Lower leg skin (tissue), 4 donors: ENCODE results near the gene C20orf204. TPM values are rescaled to one million over a fixed set of nuclear protein-coding genes. Genes with fewer than 3 reads are reported as not detected.

ENCODE experiments used
- DNase-seq, 2 donors: peaks; one replicate each; pipeline ENCODE4 v3.0.0-alpha.2; 2019; ENCODE audit warnings: low spot score in 2 of 2
- H3K4me3 ChIP-seq: fragments of 200-600 bp; sonication (generic); 2 replicates; pipeline ENCODE4 v1.5.1; 2017; ENCODE audit warnings: mild to moderate bottlenecking, low read depth; ENCODE audit not compliant: poor library complexity, severe bottlenecking
- POLR2A ChIP-seq, 2 donors: fragments of 450-650 bp; IDR thresholded peaks; one replicate each; pipeline ENCODE4 v1.6.1; 2016 to 2017; ENCODE audit warnings: antibody characterized with exemption in 2 of 2, mild to moderate bottlenecking in 1 of 2, moderate library complexity in 1 of 2
- WGBS, 2 donors: methylation state at CpG; one replicate each; pipeline ENCODE4 v1.1.5; 2018; 5-methylcytosine and 5-hydroxymethylcytosine counted together
- intact Hi-C: fragments of 100-400 bp; cut with DNase I; formaldehyde crosslinking; loops from one replicate; pipeline ENCODE4 v1.15.0; 2023; ENCODE audit warnings: low total_unique reads
- total RNA-seq, 4 donors: library from RNA; depleted of rRNA; stranded (reverse); fragments of >200 nt; gene quantifications; one replicate each; pipeline ENCODE4 v1.1.0, GENCODE V29; 2016
- TF ChIP-seq, protein P1 (sequence below), 3 donors: fragments of 450-650 bp; IDR thresholded peaks; one replicate each; pipeline ENCODE4 v1.5.1; 2016; ENCODE audit warnings: antibody characterized with exemption in 3 of 3, mild to moderate bottlenecking in 3 of 3, moderate library complexity in 2 of 3

Gene C20orf204
- total RNA-seq, 4 donors from 2014 or later = 0.39 to 1.8 (median 0.66) TPM

DNA sequence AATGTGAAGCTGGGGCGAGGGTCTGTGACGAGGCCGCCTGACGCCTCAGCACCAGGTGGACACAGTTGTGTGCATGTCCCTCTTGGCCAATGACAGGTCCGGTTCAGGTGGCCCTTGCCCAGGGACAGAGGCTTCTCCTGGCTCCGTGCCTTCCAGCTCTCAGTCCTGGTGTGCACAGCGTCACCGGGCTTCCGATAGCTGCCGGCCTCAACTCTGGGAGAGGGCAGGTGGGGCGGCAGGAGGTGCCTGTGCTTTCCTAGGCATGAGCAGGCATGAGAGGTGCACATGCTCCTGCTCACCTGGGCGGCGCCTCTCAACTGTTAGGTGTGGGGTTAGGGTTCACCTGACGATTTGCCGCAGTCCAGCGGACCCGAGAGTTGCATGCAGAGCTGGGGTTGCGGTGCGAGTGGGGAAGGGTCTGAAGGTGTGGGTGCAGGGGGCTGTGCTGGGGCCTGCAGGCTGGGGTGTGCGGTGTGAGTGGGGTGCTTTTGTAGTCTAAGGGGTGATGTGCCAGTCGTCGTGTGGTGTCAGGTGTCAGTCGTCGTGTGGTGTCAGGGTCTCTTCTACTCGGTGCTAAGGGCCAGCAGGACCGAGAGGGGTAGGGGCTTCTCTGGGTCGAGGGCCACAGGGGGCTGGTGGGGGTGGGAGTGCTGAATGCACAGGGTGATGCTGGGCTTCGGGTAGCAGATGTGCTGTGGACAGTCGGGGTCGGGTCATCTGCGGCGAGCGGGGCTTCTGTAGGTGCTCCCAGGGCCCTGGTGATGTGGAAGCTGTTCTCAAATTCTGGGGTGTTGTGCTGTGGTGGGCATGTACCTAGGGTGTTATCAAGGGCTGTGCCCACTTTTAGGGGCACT lies 17.2 kb downstream of the C20orf204 start:
- intact Hi-C loops = no loop called here
- H3K4me3 ChIP-seq = no peak overlapping the region
- TF ChIP-seq, protein P1, sequence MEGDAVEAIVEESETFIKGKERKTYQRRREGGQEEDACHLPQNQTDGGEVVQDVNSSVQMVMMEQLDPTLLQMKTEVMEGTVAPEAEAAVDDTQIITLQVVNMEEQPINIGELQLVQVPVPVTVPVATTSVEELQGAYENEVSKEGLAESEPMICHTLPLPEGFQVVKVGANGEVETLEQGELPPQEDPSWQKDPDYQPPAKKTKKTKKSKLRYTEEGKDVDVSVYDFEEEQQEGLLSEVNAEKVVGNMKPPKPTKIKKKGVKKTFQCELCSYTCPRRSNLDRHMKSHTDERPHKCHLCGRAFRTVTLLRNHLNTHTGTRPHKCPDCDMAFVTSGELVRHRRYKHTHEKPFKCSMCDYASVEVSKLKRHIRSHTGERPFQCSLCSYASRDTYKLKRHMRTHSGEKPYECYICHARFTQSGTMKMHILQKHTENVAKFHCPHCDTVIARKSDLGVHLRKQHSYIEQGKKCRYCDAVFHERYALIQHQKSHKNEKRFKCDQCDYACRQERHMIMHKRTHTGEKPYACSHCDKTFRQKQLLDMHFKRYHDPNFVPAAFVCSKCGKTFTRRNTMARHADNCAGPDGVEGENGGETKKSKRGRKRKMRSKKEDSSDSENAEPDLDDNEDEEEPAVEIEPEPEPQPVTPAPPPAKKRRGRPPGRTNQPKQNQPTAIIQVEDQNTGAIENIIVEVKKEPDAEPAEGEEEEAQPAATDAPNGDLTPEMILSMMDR (IDR thresholded peaks at IDR 0.05) = no peak
- TF ChIP-seq POLR2A (IDR thresholded peaks at IDR 0.05) = no peak

DNA sequence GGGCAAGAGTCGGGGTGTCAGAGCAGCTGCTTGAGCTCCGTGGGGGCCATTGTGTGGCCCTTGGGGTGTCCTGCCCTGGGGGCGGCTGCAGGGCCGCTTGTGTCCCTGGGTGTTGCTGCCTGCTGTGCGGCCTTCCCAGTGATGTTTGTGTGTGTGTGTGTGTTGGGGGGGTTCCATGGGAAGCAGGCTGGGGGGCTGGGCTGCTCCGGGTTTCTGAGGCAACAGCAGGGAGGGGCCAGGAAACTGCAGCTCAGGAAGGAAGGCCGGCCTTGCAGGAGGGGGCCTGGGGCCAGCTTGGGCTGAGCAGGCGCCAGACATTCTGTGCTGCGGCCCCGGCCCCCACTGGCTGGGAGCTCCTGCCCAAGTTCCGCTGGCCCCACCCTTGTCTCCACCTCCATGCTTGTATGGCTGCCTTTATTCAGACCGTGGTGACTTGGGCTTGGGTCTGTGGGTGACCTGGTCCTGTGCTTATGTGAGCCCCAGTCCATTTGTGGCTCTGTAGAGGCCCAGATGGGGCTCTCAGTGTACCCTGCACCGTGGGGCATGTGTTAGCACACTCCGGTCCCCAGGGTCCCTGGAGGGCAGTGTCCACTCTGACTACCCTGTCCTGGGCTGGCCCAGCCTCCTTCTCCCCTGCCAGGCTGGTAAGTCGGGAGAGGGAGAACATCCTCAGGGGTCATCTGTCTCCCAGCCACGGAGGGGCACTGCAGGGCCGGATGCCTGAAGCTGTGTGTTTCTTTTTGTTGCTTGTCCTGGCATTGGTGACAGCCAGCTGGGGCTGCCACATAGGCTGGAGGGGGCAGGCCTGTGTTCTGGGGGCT lies 18.1 kb downstream of the C20orf204 start:
- no peak for DNase-seq
- WGBS, 2 donors = 27 to 30% methylated on average over 15 to 16 of the region's 17 CpGs
- H3K4me3 ChIP-seq = no peak overlapping the region
- intact Hi-C loops = no loop called here
- no peak for TF ChIP-seq POLR2A (IDR thresholded peaks at IDR 0.05)
- TF ChIP-seq, protein P1 (IDR thresholded peaks at IDR 0.05) = no peak

More for the DNA sequence above, 17.2 kb downstream of the C20orf204 start:
- 57 to 70% methylated on average over 23 to 28 of the region's 33 CpGs for WGBS, 2 donors
- no peak for DNase-seq

DNA sequence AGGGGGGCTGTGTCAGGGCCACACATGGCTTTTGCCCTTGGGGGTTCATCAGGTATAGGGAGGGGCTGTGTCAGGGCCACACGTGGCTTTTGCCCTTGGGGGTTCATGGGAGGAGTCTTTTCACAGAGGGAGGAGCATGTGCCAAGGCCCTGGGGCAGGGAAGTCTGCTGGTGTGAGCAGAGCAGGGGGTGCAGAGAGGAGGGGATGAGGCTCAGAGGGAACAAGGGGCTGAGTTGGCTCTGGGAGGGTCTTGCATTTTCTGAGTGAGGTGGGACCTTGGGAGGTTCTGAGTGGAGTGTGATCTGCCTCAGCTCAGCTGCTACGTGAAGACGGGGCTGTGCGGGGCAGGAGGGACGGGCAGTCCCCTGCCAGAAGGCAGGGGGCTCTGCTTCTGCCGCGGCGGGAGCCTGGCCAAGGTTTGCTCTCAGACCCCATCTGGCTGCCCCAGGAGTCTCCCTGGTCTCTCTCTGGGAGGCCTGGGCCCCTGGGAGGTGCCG lies 19.5 kb downstream of the C20orf204 start:
- DNase-seq = no peak
- intact Hi-C loops = no loop called here
- WGBS, 2 donors = 56 to 65% methylated on average over 9 of the region's 9 CpGs
- no peak overlapping the region for H3K4me3 ChIP-seq
- TF ChIP-seq, protein P1 (IDR thresholded peaks at IDR 0.05) = no peak
- TF ChIP-seq POLR2A (IDR thresholded peaks at IDR 0.05) = no peak

DNA sequence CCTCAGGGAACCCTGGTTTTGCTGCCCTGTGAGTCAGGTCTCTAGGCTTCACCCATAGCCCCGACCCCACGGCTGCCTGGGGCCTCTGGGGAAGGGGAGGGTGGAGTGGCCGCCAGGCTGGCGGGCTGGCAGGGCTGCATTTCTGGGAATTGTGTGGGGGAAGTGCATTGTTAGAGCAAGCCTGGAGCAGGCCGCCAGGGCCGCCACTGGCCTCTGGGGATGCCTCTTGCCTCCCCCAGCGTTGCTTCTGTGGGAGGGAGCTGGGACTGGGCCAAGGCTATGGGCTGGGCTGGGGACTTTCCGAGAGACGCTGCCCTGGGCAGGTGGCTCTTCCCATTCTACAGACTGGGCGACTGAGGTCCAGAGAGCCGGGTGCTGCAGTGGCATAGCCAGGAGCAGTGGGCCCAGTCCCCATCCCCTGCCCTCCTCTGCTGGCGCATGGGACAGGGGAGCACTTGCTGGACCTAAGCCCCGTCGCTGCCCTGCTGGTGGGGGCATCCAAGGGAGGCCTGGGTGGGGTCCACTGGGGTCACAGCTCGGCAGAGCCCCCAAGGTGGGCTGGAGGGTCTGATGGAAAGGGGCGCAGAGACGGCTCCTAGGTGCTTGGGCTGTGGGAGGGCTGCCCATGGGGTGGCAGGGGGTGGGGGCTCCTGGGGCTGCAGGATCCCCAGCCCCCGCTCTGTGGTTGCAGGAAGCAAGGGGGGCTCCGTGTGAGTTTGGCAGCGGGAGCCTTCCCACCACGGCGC lies 20.1 kb downstream of the C20orf204 start:
- WGBS, 2 donors = 44% methylated on average over 16 to 18 of the region's 22 CpGs
- no peak overlapping the region for H3K4me3 ChIP-seq
- DNase-seq = no peak
- intact Hi-C loops = no loop called here
- TF ChIP-seq, protein P1 (IDR thresholded peaks at IDR 0.05) = no peak
- no peak for TF ChIP-seq POLR2A (IDR thresholded peaks at IDR 0.05)

DNA sequence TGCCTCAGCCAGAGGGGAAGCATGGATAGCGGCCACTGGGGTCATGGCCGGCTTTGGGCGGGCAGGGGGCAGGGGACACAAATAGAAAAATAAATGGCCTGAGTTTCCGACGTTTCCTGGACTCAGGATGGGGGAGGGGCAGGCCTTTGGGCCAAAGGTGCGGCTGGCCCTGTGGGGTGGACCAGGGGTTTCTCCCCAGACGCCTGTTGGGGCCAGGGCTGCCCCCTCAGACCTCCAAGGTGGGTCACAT lies 20.6 kb downstream of the C20orf204 start:
- WGBS, 2 donors = 64 to 75% methylated on average over 5 to 7 of the region's 7 CpGs
- H3K4me3 ChIP-seq = no peak overlapping the region
- no peak for DNase-seq
- intact Hi-C loops = no loop called here
- TF ChIP-seq, protein P1 (IDR thresholded peaks at IDR 0.05) = no peak
- no peak for TF ChIP-seq POLR2A (IDR thresholded peaks at IDR 0.05)
